ENCODE results near the gene GPATCH3. TPM values are rescaled to one million over a fixed set of nuclear protein-coding genes. Genes with fewer than 3 reads are reported as not detected.

Gene GPATCH3
- total and polyA plus RNA-seq, 2 of the 4 experiments (the other 2 are of a cell fraction), result 5.2 to 8.0 TPM

DNA sequence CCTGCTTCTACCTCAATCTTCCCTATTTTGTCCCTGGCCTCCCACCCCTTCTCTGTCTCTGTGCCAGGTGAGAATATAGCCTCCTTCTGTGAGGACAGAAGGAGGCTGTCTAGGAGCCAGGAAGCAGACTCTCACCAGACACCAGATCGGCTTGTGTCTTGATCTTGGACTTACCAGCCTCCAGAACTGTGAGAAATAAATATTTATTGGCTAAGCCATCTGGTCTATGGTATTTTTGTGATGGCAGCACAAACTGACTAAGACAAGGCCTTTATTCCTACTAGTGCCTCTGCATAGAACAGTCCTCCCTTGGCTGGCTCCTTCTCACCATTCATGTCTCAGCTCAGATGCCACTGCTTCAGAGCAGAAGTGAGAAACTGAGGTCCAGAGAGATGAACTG, 12.0 kb downstream of the GPATCH3 start:
- H3K27me3 ChIP-seq (ENCODE audit: control insufficient read depth, insufficient read depth, low read length), result no peaks in the 10 kb centered on the region
- ATAC-seq (ENCODE audit: low read depth) (no peak), DNase-seq (no peak)
- no peak overlapping the region for H3K14ac ChIP-seq (replicated peaks; ENCODE audit: low read depth, low read length)
- no peak overlapping the region for H2BK120ac ChIP-seq (ENCODE audit: low read depth, low read length)
- H3K36me3 ChIP-seq (ENCODE audit: control insufficient read depth, insufficient read depth, low read length), result peaks cover 54% of the 10 kb centered on the region
- ChIA-PET POLR2A (ENCODE audit: unreplicated experiment) (interaction anchor here (1.0 to 1.1 kb wide), 2 partner anchors 12 kb away, joined by 3 read pairs; partner anchors contain the start of gene GPATCH3), CTCF (interaction anchor here (1.2 kb wide), 1 partner anchor 289 kb away, joined by 3 read pairs; no protein-coding TSS in a partner anchor)
- no peak overlapping the region for H2BK5ac ChIP-seq (ENCODE audit: low read depth, low read length, poor library complexity, severe bottlenecking)
- H3K56ac ChIP-seq (ENCODE audit: extremely low read depth, insufficient read depth, low read length), result no peak overlapping the region
- H4K91ac ChIP-seq (ENCODE audit: insufficient read depth, low read depth, low read length), result no peak overlapping the region
- no peak overlapping the region for H2BK20ac ChIP-seq (ENCODE audit: low read depth, low read length)
- intact Hi-C loops (cut with micrococcal nuclease) (no loop called here), dilution Hi-C loops (cut with HindIII; ENCODE audit: low sequenced_read_pairs, unreplicated experiment) (no loop called here), in situ Hi-C loops (cut with MboI; ENCODE audit: low sequenced_read_pairs) (no loop called here)
- no CpG with 5 or more reads among the region's 1 CpG for WGBS, 2 experiments (ENCODE audit: extremely low coverage in 2 of 2, insufficient read length in 1 of 2)
- H3K4me1 ChIP-seq (ENCODE audit: control insufficient read depth, insufficient read depth, low read length), result peaks cover 10% of the 10 kb centered on the region
- no peak overlapping the region for H3K23ac ChIP-seq (ENCODE audit: low read depth, low read length)
- no peak overlapping the region for H3K4me2 ChIP-seq (ENCODE audit: low read depth, low read length)
- no peak overlapping the region for H3K9ac ChIP-seq (ENCODE audit: low read depth, low read length)
- H3K9me1 ChIP-seq (ENCODE audit: insufficient read depth, low read length), result peaks cover 4% of the 10 kb centered on the region; the same call in 1 of the 2 replicates
- no peak overlapping the region for H2AFZ ChIP-seq (replicated peaks; ENCODE audit: low read length, poor library complexity)
- H3K27ac ChIP-seq (ENCODE audit: insufficient read depth, low read length), result no peak overlapping the region
- H2AK9ac ChIP-seq (replicated peaks; ENCODE audit: low read depth, low read length, poor library complexity), result no peak overlapping the region
- no peak overlapping the region for H3K4me3 ChIP-seq (ENCODE audit: insufficient read depth, low read depth, low read length)
- no peak overlapping the region for H2BK15ac ChIP-seq (ENCODE audit: low read depth, low read length)
- H4K20me1 ChIP-seq (ENCODE audit: insufficient read depth, low read length), result peaks cover 6% of the 10 kb centered on the region
- BruUV-seq (replicated peaks), result no TSS peak
- no peaks in the 10 kb centered on the region for H3K9me3 ChIP-seq (ENCODE audit: control insufficient read depth, insufficient read depth, low read length)
- no peak overlapping the region for H3K18ac ChIP-seq (ENCODE audit: low read depth, low read length)
- H4K8ac ChIP-seq (ENCODE audit: low read depth in 2 of 2, low read length in 2 of 2), result no peak overlapping the region
- peaks cover 18 to 44% of the 10 kb centered on the region in 2 experiments for H3K79me1 ChIP-seq (ENCODE audit: low read depth in 1 of 2, low read length in 2 of 2)
- no peak overlapping the region for H4K5ac ChIP-seq (ENCODE audit: low read depth, low read length)
- H3K4ac ChIP-seq (ENCODE audit: low read depth, low read length), result no peak overlapping the region
- TF ChIP-seq NFE2L2 (IDR thresholded peaks at IDR 0.05; ENCODE audit: low read depth, low read length) (no peak), MAFK (IDR thresholded peaks at IDR 0.05; ENCODE audit: low read depth, low read length) (no peak), RFX5 (IDR thresholded peaks at IDR 0.05; ENCODE audit: low read depth, low read length) (no peak), POLR2A (IDR thresholded peaks at IDR 0.05; ENCODE audit: low read depth, low read length) (no peak), RAD21 (IDR thresholded peaks at IDR 0.05; ENCODE audit: low read length) (no peak), CHD1 (IDR thresholded peaks at IDR 0.05; ENCODE audit: low read depth, low read length) (no peak)
- TF ChIP-seq, protein P1, sequence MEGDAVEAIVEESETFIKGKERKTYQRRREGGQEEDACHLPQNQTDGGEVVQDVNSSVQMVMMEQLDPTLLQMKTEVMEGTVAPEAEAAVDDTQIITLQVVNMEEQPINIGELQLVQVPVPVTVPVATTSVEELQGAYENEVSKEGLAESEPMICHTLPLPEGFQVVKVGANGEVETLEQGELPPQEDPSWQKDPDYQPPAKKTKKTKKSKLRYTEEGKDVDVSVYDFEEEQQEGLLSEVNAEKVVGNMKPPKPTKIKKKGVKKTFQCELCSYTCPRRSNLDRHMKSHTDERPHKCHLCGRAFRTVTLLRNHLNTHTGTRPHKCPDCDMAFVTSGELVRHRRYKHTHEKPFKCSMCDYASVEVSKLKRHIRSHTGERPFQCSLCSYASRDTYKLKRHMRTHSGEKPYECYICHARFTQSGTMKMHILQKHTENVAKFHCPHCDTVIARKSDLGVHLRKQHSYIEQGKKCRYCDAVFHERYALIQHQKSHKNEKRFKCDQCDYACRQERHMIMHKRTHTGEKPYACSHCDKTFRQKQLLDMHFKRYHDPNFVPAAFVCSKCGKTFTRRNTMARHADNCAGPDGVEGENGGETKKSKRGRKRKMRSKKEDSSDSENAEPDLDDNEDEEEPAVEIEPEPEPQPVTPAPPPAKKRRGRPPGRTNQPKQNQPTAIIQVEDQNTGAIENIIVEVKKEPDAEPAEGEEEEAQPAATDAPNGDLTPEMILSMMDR (conservative IDR thresholded peaks at IDR 0.05; ENCODE audit: low read depth, low read length), result no peak
- no peak overlapping the region for H2AK5ac ChIP-seq (ENCODE audit: low read depth, low read length)

Measured in IMR-90 (cell line).